Muscle layer of colon (tissue), 2 donors: ENCODE data around the gene CAPZA2.
"Not testable (repeated sequence)": the region's sequence is repeated elsewhere in the genome, so short reads cannot be mapped to it uniquely, and the experiment has no call there.

Experiments used
- H3K27ac ChIP-seq: one replicate; pipeline ENCODE4 v1.7.0; 2013; ENCODE audit warnings: low read depth, mild to moderate bottlenecking, low read length, moderate library complexity
- H3K27me3 ChIP-seq, 2 donors: one replicate each; pipeline ENCODE4 v1.7.0; 2013; ENCODE audit warnings: low read length in 2 of 2, mild to moderate bottlenecking in 2 of 2; ENCODE audit not compliant: insufficient read depth in 2 of 2, control insufficient read depth in 1 of 2
- H3K36me3 ChIP-seq: one replicate; pipeline ENCODE4 v1.7.0; 2013; ENCODE audit warnings: mild to moderate bottlenecking, low read length; ENCODE audit not compliant: insufficient read depth
- H3K4me1 ChIP-seq: one replicate; pipeline ENCODE4 v1.7.0; 2013; ENCODE audit warnings: mild to moderate bottlenecking, low read length; ENCODE audit not compliant: insufficient read depth
- H3K4me3 ChIP-seq, 2 donors: one replicate each; pipeline ENCODE4 v1.7.0; 2013; ENCODE audit warnings: low read length in 2 of 2, low read depth in 1 of 2, mild to moderate bottlenecking in 1 of 2, moderate library complexity in 1 of 2
- H3K9ac ChIP-seq: one replicate; pipeline ENCODE4 v1.7.0; 2013; ENCODE audit warnings: low read length
- H3K9me3 ChIP-seq: one replicate; pipeline ENCODE4 v1.7.0; 2013; ENCODE audit warnings: mild to moderate bottlenecking, low read length
- donor health status: abdominal sarcoma.
- donor health status: Adenocarcinoma of cecum.

The CAPZA2 gene

DNA sequence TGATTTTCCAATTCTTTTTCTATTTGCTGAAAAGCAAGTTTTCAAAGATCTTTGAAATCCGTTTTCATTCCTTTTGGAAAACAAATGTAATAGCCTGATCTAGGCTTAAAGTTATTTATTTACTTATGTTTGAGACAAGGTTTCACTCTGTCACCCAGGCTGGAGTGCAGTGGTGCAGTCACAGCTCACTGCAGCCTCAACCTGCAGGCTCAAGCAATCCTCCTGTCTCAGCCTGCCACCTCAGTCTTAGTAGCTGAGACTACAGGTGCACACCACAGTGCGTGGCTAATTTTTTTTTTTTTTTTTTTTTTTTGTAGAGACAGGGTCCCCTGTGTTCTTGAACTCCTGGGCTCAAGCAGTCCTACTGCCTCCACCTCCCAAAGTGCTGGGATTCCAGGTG, 95.5 kb downstream of the CAPZA2 start:
- no peak overlapping the region for H3K9ac ChIP-seq
- H3K27me3 ChIP-seq: no peaks in the 10 kb centered on the region
- H3K4me1 ChIP-seq: peaks cover 22% of the 10 kb centered on the region
- H3K36me3 ChIP-seq: no peaks in the 10 kb centered on the region
- H3K4me3 ChIP-seq: no peak overlapping the region
- no peaks in the 10 kb centered on the region for H3K9me3 ChIP-seq
- H3K27ac ChIP-seq: no peak overlapping the region

DNA sequence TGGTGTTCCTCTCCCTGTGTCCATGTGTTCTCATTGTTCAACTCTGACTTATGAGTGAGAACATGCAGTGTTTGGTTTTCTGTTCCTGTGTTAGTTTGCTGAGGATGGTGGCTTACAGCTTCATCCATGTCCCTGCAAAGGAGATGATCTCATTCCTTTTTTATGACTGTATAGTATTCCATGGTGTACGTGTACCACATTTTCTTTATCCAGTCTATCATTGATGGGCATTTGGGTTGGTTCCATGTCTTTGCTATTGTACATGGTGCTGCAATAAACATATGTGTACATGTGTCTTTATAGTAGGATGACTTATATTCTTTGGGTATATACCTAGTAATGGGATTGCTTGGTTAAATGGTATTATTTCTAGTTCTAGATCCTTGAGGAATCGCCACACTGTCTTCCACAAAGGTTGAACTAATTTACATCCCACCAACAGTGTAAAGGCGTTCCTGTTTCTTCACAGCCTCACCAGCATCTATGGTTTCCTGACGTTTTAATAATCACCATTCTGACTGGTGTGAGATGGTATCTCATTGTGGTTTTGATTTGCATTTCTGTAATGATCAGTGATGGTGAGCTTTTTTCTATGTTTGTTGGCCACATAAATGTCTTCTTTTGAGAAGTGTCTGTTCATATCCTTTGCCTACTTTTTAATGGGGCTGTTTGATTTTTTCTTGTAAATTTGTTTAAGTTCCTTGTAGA, 99.7 kb downstream of the CAPZA2 start:
- not testable (repeated sequence) for H3K36me3 ChIP-seq, H3K4me3 ChIP-seq, H3K27me3 ChIP-seq, H3K9ac ChIP-seq, H3K4me1 ChIP-seq, H3K9me3 ChIP-seq, H3K27ac ChIP-seq

DNA sequence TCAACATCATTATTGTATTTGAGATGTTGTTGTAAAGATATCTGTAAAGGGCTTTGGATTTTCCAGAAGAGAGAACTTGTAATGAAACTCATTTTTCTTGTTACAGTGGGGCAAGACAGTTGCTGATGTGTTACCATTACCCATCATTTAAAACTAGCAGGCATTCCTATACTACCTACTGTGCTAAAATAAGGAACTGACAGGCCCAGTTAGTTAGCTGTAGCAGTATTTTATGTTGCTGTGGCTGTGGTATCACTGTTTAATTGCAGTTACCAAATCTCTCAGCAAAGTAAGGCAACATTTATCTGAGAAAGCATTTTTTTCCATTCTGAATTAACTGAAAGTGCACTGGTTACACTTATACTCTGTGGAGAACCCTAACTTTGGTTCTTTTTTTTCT, 100.8 kb downstream of the CAPZA2 start:
- Histone ChIP-seq H3K27me3 (no peaks in the 10 kb centered on the region), H3K36me3 (no peaks in the 10 kb centered on the region), H3K27ac (no peak overlapping the region), H3K4me3 (no peak overlapping the region), H3K9ac (no peak overlapping the region), H3K9me3 (no peaks in the 10 kb centered on the region), H3K4me1 (peaks cover 4% of the 10 kb centered on the region)

DNA sequence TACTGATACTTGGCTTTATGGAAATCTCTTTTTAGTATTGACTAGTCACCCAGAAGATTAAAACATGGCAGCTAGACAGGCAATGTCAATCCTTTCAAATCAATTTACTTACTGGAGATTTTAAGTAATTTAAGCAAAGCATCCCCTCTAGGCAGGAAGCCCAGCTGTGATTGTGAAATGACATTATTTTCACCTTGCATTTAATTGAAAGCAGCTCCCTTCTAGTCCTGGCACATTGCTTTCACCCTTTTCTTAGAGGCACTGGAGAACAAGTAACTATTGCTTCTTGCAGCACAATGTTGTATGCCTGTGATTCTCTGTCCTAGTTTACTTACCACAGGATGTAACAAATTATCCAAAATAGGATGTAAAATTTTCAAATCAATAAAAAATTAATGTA, 104.2 kb downstream of the CAPZA2 start:
- no peaks in the 10 kb centered on the region for H3K9me3 ChIP-seq
- H3K4me1 ChIP-seq: peaks cover 4% of the 10 kb centered on the region
- no peak overlapping the region for H3K4me3 ChIP-seq
- H3K9ac ChIP-seq: no peak overlapping the region
- H3K36me3 ChIP-seq: no peaks in the 10 kb centered on the region
- no peak overlapping the region for H3K27ac ChIP-seq
- H3K27me3 ChIP-seq: no peaks in the 10 kb centered on the region

DNA sequence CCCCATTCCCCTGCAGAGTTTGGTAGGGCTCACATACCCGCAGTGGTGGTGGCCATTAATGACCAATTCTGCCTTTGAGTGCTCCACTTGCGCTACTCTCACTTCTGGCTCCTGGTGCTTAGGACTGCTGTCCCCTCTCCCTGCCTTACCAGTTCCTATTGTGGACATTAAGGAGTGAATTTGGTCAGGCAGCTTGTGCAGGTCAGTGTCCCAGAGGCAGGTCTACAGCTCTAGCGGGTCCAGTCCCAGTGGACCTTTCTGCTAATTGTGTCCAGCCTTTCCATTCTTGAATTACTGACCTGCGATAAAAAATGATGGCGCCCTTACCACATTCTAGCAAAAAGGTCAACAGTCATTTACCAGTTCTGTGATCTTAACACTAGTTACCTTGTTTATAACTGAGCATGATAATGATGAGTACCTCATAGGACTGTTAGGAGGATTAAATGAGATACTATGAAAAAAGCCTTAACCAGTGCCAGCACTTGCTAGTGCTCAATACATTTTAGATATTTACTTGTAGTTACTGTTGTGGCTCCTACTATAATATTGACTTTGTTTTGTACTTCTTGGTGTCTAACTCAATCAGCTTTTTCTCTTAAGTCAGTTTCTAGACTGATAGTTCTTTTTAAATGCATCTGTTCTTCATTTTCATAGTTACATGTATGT, 105.0 kb downstream of the CAPZA2 start:
- no peaks in the 10 kb centered on the region for H3K9me3 ChIP-seq
- no peaks in the 10 kb centered on the region for H3K36me3 ChIP-seq

DNA sequence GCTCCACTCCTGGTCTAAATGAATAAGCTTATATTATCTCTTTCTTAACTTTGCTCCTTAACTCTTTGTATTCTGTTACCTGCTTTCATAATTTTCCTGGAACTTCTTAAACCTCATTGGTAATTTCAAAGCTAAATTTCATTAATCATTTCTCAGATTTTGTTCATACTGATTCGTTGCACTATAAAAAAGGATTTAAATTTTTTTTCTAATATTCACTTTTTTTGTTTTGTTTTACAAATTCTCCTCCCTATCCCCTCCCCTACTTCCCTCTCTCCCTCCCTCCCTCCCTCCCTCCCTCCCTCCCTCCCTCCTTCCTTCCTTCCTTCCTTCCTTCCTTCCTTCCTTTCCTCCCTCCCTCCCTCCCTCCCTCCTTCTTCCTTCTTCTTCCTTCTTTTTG, 105.6 kb downstream of the CAPZA2 start:
- Histone ChIP-seq H3K27me3 (no peaks in the 10 kb centered on the region), H3K27ac (no peak overlapping the region), H3K4me1 (peaks cover 4% of the 10 kb centered on the region), H3K9ac (no peak overlapping the region), H3K4me3 (no peak overlapping the region), H3K36me3 (no peaks in the 10 kb centered on the region), H3K9me3 (no peaks in the 10 kb centered on the region)

More for the DNA sequence above, 105.0 kb downstream of the CAPZA2 start:
- Histone ChIP-seq H3K27ac (no peak overlapping the region), H3K4me1 (peaks cover 4% of the 10 kb centered on the region), H3K9ac (no peak overlapping the region), H3K4me3 (no peak overlapping the region), H3K27me3 (no peaks in the 10 kb centered on the region)

DNA sequence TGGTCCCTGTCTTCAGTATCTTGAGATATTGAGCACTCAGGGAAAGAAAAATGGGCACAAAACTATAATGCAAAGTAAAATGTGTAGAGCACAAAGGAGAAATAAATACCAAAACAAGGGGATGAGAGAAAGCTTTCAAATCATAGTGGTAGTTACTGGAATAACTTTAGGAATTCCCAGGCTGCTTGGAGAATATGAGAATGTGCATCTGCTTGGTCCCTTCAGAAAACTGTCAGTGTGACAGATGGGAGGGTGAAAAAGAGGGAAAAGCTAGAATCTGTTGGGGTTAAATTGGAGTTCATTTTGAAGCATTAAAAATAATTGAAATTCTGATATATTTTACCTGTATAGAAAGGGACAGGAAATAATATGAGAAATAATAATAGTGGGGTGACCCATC, 106.2 kb downstream of the CAPZA2 start:
- Histone ChIP-seq H3K27ac (no peak overlapping the region), H3K9ac (no peak overlapping the region), H3K4me1 (peaks cover 4% of the 10 kb centered on the region), H3K4me3 (no peak overlapping the region), H3K27me3 (no peaks in the 10 kb centered on the region), H3K36me3 (no peaks in the 10 kb centered on the region), H3K9me3 (no peaks in the 10 kb centered on the region)

DNA sequence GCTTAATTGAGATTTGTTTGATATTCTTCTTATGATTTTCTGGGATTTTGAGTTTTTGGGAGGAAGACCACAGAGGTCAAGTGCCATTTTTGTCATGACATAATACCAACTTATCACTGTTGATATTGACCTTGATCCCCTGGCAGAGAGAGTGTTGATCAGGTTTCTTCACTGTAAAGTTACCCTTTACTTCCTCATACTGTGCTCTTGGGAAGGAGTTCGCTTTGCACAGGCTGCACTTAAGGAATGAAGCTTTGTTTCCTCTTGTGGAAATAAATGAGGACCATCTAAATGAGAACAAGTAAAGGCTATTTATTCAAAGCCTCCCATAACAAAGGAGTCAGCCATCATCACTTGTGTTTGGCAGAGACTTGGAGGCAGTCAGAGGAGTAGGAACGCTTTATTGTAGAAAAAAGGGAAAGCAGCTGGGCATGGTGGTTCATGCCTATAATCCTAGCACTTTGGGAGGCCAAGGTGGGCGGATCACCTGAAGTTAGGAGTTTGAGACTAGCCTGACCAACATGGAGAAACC, 107.0 kb downstream of the CAPZA2 start:
- Histone ChIP-seq H3K9me3 (no peaks in the 10 kb centered on the region), H3K9ac (no peak overlapping the region), H3K4me1 (peaks cover 4% of the 10 kb centered on the region), H3K27me3 (no peaks in the 10 kb centered on the region), H3K36me3 (no peaks in the 10 kb centered on the region), H3K4me3 (no peak overlapping the region), H3K27ac (no peak overlapping the region)

DNA sequence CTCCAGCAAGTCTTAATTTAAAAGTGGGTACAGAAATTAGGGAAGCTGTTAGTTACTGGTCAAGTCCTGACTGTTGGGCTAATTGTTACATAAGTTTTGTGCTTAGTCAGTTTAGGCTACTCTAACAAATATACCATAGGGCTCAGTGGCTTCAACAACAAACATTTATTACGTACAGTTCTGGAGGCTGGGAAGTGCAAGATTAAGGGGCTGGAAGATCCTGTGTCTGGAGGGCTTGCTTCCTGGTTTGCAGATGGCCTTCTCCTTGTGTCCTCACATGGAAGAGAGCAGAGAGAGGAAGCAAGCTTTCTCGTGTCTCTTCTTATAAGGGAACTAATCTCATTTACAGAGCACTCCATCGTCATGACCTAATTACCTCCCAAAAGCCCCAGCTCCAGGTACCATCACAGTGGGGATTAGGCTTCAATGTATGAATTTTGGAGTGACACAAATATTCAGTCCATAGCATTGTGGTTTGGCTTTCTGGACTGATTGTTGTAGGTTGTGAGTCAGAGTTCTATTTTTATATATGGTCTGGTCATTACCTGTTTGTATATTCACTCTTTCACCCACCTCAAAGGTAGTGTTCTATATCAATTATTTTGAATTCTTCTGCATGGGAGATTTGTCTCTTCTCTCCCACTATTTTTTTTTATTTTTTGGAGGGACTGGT, 108.0 kb downstream of the CAPZA2 start:
- no peaks in the 10 kb centered on the region for H3K27me3 ChIP-seq
- no peaks in the 10 kb centered on the region for H3K36me3 ChIP-seq
- no peak overlapping the region for H3K4me3 ChIP-seq
- no peak overlapping the region for H3K9ac ChIP-seq
- H3K27ac ChIP-seq: no peak overlapping the region
- peaks cover 4% of the 10 kb centered on the region for H3K4me1 ChIP-seq
- H3K9me3 ChIP-seq: no peaks in the 10 kb centered on the region

DNA sequence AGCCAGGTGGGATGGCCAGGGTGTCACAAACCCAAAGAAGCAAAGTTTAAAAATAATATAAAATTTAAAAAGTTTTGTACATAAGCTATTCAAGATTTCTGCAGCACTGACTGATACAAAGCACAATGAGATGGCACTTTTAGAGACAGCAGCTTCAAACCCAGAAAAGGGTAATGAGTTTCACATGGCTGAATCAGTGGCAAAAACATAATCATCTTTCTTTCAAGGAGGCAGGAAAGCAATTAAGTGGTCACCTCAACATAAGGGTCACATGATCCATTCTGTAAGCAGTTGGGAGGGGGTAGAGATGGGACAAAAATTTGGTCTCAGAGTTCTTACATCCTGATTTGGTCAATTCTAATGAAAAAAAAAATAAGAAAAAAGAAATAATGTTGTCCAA, 108.8 kb downstream of the CAPZA2 start:
- H3K27ac ChIP-seq, H3K4me1 ChIP-seq, H3K4me3 ChIP-seq, H3K9me3 ChIP-seq, H3K27me3 ChIP-seq, H3K36me3 ChIP-seq, H3K9ac ChIP-seq: not testable (repeated sequence)
